H9 (cell line): ENCODE results near the gene SH2D2A. TPM values are rescaled to one million over a fixed set of nuclear protein-coding genes. Genes with fewer than 3 reads are reported as not detected.
A peak's percentile ranks its signal among the peaks of the same experiment; 100 is the strongest.

Source experiments
- DNase-seq: peaks from one replicate; pipeline ENCODE4 v3.0.0-alpha.2; 2017
- H2AFZ ChIP-seq: one replicate; pipeline ENCODE4 v1.6.1; 2013; ENCODE audit warnings: mild to moderate bottlenecking, low read length, control low read depth, moderate library complexity
- H2AK5ac ChIP-seq: 2 replicates; pipeline ENCODE4 v1.6.1; 2013; ENCODE audit warnings: low read length, control low read depth, mixed read lengths; ENCODE audit not compliant: insufficient read length
- H2BK120ac ChIP-seq: one replicate; pipeline ENCODE4 v1.6.1; 2013; ENCODE audit warnings: low read depth, mild to moderate bottlenecking, low read length, control low read depth, inconsistent platforms; ENCODE audit not compliant: poor library complexity, severe bottlenecking
- H2BK12ac ChIP-seq: 2 replicates; pipeline ENCODE4 v1.6.1; 2013; ENCODE audit warnings: low read length, control low read depth, mixed read lengths, low read depth; ENCODE audit not compliant: insufficient read length
- H2BK15ac ChIP-seq: 2 replicates; pipeline ENCODE4 v1.6.1; 2013; ENCODE audit warnings: low read depth, low read length, control low read depth
- H2BK20ac ChIP-seq: one replicate; pipeline ENCODE4 v1.6.1; 2013; ENCODE audit warnings: low read depth, mild to moderate bottlenecking, low read length, control low read depth, inconsistent platforms; ENCODE audit not compliant: poor library complexity, severe bottlenecking
- H2BK5ac ChIP-seq: 2 replicates; pipeline ENCODE4 v1.6.1; 2013; ENCODE audit warnings: low read length, control low read depth, mixed read lengths; ENCODE audit not compliant: insufficient read length
- H3K14ac ChIP-seq: 2 replicates; pipeline ENCODE4 v1.6.1; 2013; ENCODE audit warnings: low read length, control low read depth; ENCODE audit not compliant: insufficient read depth
- H3K18ac ChIP-seq: 2 replicates; pipeline ENCODE4 v1.6.1; 2013; ENCODE audit warnings: low read depth, mild to moderate bottlenecking, mixed read lengths, low read length, control low read depth; ENCODE audit not compliant: insufficient read length
- H3K23ac ChIP-seq: 2 replicates; pipeline ENCODE4 v1.6.1; 2013; ENCODE audit warnings: low read length, control low read depth, mixed read lengths, low read depth; ENCODE audit not compliant: insufficient read length
- H3K23me2 ChIP-seq: 2 replicates; pipeline ENCODE4 v1.6.1; 2013; ENCODE audit warnings: low read depth, mild to moderate bottlenecking, mixed read lengths, low read length, control low read depth; ENCODE audit not compliant: insufficient read length, poor library complexity, severe bottlenecking
- H3K27ac ChIP-seq: 2 replicates; pipeline ENCODE4 v1.5.1; 2013; ENCODE audit warnings: low read length, control low read depth, mixed read lengths, low read depth; ENCODE audit not compliant: insufficient read length
- H3K27me3 ChIP-seq: 2 replicates; pipeline ENCODE4 v1.6.1; 2013; ENCODE audit warnings: low read length, control low read depth, inconsistent platforms; ENCODE audit not compliant: insufficient read depth
- H3K4ac ChIP-seq: 2 replicates; pipeline ENCODE4 v1.6.1; 2013; ENCODE audit warnings: low read depth, mild to moderate bottlenecking, control low read depth, inconsistent platforms, low read length, moderate library complexity
- H3K4me1 ChIP-seq: 2 replicates; pipeline ENCODE4 v1.6.1; 2013; ENCODE audit warnings: low read length, control low read depth, inconsistent platforms; ENCODE audit not compliant: insufficient read depth
- H3K4me2 ChIP-seq: 2 replicates; pipeline ENCODE4 v1.6.1; 2013; ENCODE audit warnings: low read length, control low read depth, mixed read lengths; ENCODE audit not compliant: insufficient read length, insufficient read depth
- H3K56ac ChIP-seq: 2 replicates; pipeline ENCODE4 v1.6.1; 2013; ENCODE audit warnings: low read depth, mild to moderate bottlenecking, mixed read lengths, low read length, control low read depth; ENCODE audit not compliant: insufficient read length
- H3K79me1 ChIP-seq: 2 replicates; pipeline ENCODE4 v1.6.1; 2013; ENCODE audit warnings: low read depth, mild to moderate bottlenecking, moderate library complexity, low read length, control low read depth, inconsistent platforms; ENCODE audit not compliant: insufficient read depth, poor library complexity, severe bottlenecking
- H3K79me2 ChIP-seq: 2 replicates; pipeline ENCODE4 v1.6.1; 2013; ENCODE audit warnings: low read length, control low read depth, inconsistent platforms; ENCODE audit not compliant: insufficient read depth
- H3K9ac ChIP-seq: 2 replicates; pipeline ENCODE4 v1.6.1; 2013; ENCODE audit warnings: low read length, control low read depth, mixed read lengths; ENCODE audit not compliant: insufficient read length; ENCODE audit errors: extremely low read depth
- H3K9me3 ChIP-seq: one replicate; pipeline ENCODE4 v1.6.1; 2013; ENCODE audit warnings: low read depth, low read length, inconsistent platforms; ENCODE audit not compliant: control insufficient read depth
- H3T11ph ChIP-seq: one replicate; pipeline ENCODE4 v1.6.1; 2013; ENCODE audit warnings: mild to moderate bottlenecking, low read length, control low read depth, inconsistent platforms
- H4K20me1 ChIP-seq: one replicate; pipeline ENCODE4 v1.6.1; 2013; ENCODE audit not compliant: control insufficient read depth, insufficient read length, insufficient read depth
- H4K5ac ChIP-seq: 2 replicates; pipeline ENCODE4 v1.6.1; 2013; ENCODE audit warnings: low read depth, mild to moderate bottlenecking, mixed read lengths, low read length, control low read depth; ENCODE audit not compliant: insufficient read length
- H4K8ac ChIP-seq: replicated peaks from 2 replicates; pipeline ENCODE4 v1.6.1; 2013; ENCODE audit warnings: low read length, control low read depth, mixed read lengths, low read depth; ENCODE audit not compliant: insufficient read length
- H4K91ac ChIP-seq: 2 replicates; pipeline ENCODE4 v1.6.1; 2013; ENCODE audit warnings: low read depth, mild to moderate bottlenecking, moderate library complexity, mixed read lengths, low read length, control low read depth; ENCODE audit not compliant: insufficient read length
- H3K27ac Mint-ChIP-seq, 3 experiments: 2 replicates in 2 of 3; 3 replicates in 1 of 3; pipeline ENCODE4 v1.8.0; 2020 to 2021; ENCODE audit warnings: mixed read lengths in 3 of 3, mild to moderate bottlenecking in 1 of 3, moderate library complexity in 1 of 3
- H3K27me3 Mint-ChIP-seq: 2 replicates; pipeline ENCODE4 v1.8.0; 2021; ENCODE audit warnings: low read depth, mild to moderate bottlenecking, moderate library complexity, mixed read lengths
- H3K36me3 Mint-ChIP-seq, 3 experiments: 2 replicates in 2 of 3; 3 replicates in 1 of 3; pipeline ENCODE4 v1.8.0; 2020 to 2021; ENCODE audit warnings: low read depth in 3 of 3, mixed read lengths in 3 of 3; ENCODE audit not compliant: insufficient read depth in 1 of 3
- H3K4me1 Mint-ChIP-seq, 2 experiments: 2 replicates each; pipeline ENCODE4 v1.8.0; 2020; ENCODE audit warnings: mixed read lengths in 2 of 2
- H3K4me3 Mint-ChIP-seq, 2 experiments: 2 replicates in 1 of 2; 3 replicates in 1 of 2; pipeline ENCODE4 v1.8.0; 2020 to 2021; ENCODE audit warnings: mild to moderate bottlenecking in 2 of 2, mixed read lengths in 2 of 2, moderate library complexity in 1 of 2
- H3K9me3 Mint-ChIP-seq, 2 experiments: 2 replicates in 1 of 2; 3 replicates in 1 of 2; pipeline ENCODE4 v1.8.0; 2020; ENCODE audit warnings: mild to moderate bottlenecking in 2 of 2, mixed read lengths in 2 of 2, moderate library complexity in 1 of 2
- WGBS: extraction: QIAGEN DNeasy Blood & Tissue Kit; methylation state at CpG from one replicate; pipeline ENCODE4 v1.1.7; 2013; ENCODE audit warnings: missing lambda C conversion rate, low lambda C conversion rate, mixed read lengths; ENCODE audit not compliant: insufficient read length; ENCODE audit errors: extremely low coverage; 5-methylcytosine and 5-hydroxymethylcytosine counted together
- total RNA-seq: library from RNA; stranded (reverse); gene quantifications from 2 replicates; pipeline ENCODE4 v1.2.1, GENCODE V29; 2021
- TF ChIP-seq, protein P1 (sequence below): fragments of 200-600 bp; sonication (generic); conservative IDR thresholded peaks from 3 replicates; pipeline ENCODE4 v1.8.0; 2021; ENCODE audit warnings: antibody characterized with exemption, mild to moderate bottlenecking

The SH2D2A gene
- total RNA-seq, 1 experiment from 2014 or later: 2.0 TPM

- Mint-ChIP-seq H3K36me3 (no peaks in the 10 kb centered on the region), H3K27me3 (peaks cover 97% of the 10 kb centered on the region), H3K27ac (peak overlapping the region in 1 of 3 experiments; percentile 21; a peak in 1 of 7 replicates), H3K4me3 (peak overlapping the region; percentile 64 to 90), H3K9me3 (no peaks in the 10 kb centered on the region; a peak in 1 of 5 replicates), H3K4me1 (peaks cover 6 to 33% of the 10 kb centered on the region in 2 experiments)
- Histone ChIP-seq H3K27me3 (peaks cover 77% of the 10 kb centered on the region), H2BK120ac (no peak overlapping the region), H3K79me1 (no peaks in the 10 kb centered on the region), H3K79me2 (no peaks in the 10 kb centered on the region), H3K4me2 (peak overlapping the region; percentile 94), H3K9ac (no peak overlapping the region), H3K14ac (no peak overlapping the region; the same call in 1 of the 2 replicates), H3K27ac (no peak overlapping the region), H2BK20ac (no peak overlapping the region), H3K56ac (no peak overlapping the region), H2BK15ac (no peak overlapping the region), H4K91ac (no peak overlapping the region), H3K23ac (no peak overlapping the region), H2BK5ac (no peak overlapping the region), H3K4ac (no peak overlapping the region), H4K8ac (no peak overlapping the region), H3K18ac (no peak overlapping the region), H3K9me3 (no peaks in the 10 kb centered on the region), H4K20me1 (no peaks in the 10 kb centered on the region), H2BK12ac (no peak overlapping the region), H2AFZ (no peak overlapping the region), H3T11ph (no peak overlapping the region), H2AK5ac (no peak overlapping the region), H3K4me1 (no peaks in the 10 kb centered on the region), H4K5ac (no peak overlapping the region), H3K23me2 (peaks cover 13% of the 10 kb centered on the region)
- TF ChIP-seq, protein P1, sequence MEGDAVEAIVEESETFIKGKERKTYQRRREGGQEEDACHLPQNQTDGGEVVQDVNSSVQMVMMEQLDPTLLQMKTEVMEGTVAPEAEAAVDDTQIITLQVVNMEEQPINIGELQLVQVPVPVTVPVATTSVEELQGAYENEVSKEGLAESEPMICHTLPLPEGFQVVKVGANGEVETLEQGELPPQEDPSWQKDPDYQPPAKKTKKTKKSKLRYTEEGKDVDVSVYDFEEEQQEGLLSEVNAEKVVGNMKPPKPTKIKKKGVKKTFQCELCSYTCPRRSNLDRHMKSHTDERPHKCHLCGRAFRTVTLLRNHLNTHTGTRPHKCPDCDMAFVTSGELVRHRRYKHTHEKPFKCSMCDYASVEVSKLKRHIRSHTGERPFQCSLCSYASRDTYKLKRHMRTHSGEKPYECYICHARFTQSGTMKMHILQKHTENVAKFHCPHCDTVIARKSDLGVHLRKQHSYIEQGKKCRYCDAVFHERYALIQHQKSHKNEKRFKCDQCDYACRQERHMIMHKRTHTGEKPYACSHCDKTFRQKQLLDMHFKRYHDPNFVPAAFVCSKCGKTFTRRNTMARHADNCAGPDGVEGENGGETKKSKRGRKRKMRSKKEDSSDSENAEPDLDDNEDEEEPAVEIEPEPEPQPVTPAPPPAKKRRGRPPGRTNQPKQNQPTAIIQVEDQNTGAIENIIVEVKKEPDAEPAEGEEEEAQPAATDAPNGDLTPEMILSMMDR: peak; percentile 89
- no CpG with 5 or more reads among the region's 35 CpGs for WGBS
- DNase-seq: peak; percentile 71
These were observed 43.5 kb upstream of the SH2D2A start for GRCh38 chr1:156860113-156860627.
